Liver (tissue), 3 donors: Measurements from ENCODE around the gene TP73.

Source experiments
- CTCF ChIP-seq: fragments of 150-350 bp; IDR thresholded peaks from 2 replicates; pipeline ENCODE4 v1.5.1; 2017; ENCODE audit warnings: improper control_type of control experiment, low read depth, low read length; ENCODE audit not compliant: missing input control
- EGR1 ChIP-seq, 2 donors: IDR thresholded peaks; 2 replicates each; pipeline ENCODE4 v1.6.1; 2016 to 2018; ENCODE audit warnings: antibody characterized with exemption in 2 of 2, low read depth in 2 of 2
- FOXA1 ChIP-seq: IDR thresholded peaks from 2 replicates; pipeline ENCODE4 v1.6.1; 2016; ENCODE audit warnings: antibody characterized with exemption
- RAD21 ChIP-seq, 2 donors: IDR thresholded peaks; 2 replicates each; pipeline ENCODE4 v1.6.1; 2016; ENCODE audit warnings: antibody characterized with exemption in 2 of 2, mild to moderate bottlenecking in 2 of 2
- donor health status: healthy.
- donor health status: healthy.

GRCh38 chr1:3641046-3641760 is 11.1 kb upstream of the TP73 start:
- TF ChIP-seq FOXA1 (no peak), RAD21 (IDR thresholded peaks at IDR 0.05) (no peak), CTCF (no peak), EGR1 (IDR thresholded peaks at IDR 0.05; ENCODE audit: low read depth in 2 of 2) (no peak)
